HEK293T (cell line): Measurements from ENCODE around the gene CA5A.

Source experiments
- CTBP1 ChIP-seq: fragments of 450-650 bp; IDR thresholded peaks from 2 replicates; pipeline ENCODE4 v1.6.1; 2016; ENCODE audit warnings: borderline replicate concordance
- HDGF ChIP-seq: fragments of 450-650 bp; IDR thresholded peaks from 2 replicates; pipeline ENCODE4 v1.6.1; 2017; ENCODE audit warnings: antibody characterized with exemption, borderline replicate concordance
- NFRKB ChIP-seq: fragments of 450-650 bp; IDR thresholded peaks from 2 replicates; pipeline ENCODE4 v1.6.1; 2016; ENCODE audit warnings: mild to moderate bottlenecking, moderate library complexity

- TF ChIP-seq HDGF (no peak), CTBP1 (no peak), NFRKB (no peak)
These were observed 94.0 kb downstream of the CA5A start for GRCh38 chr16:87842209-87842869.
